Keratinocyte (primary cell): Measurements from ENCODE around the gene APOD.

Experiments
- EZH2 ChIP-seq: IDR thresholded peaks from one replicate; pipeline ENCODE4 v1.6.1; 2012; ENCODE audit warnings: inconsistent platforms, mild to moderate bottlenecking, low read length, moderate library complexity
- TF ChIP-seq, protein P1 (sequence below), 3 experiments: IDR thresholded peaks in 1 of 3; conservative IDR thresholded peaks in 1 of 3; optimal IDR thresholded peaks in 1 of 3; 2 replicates in 2 of 3; 3 replicates in 1 of 3; pipeline versions ENCODE3 to v1.5.1; 2011; ENCODE audit warnings: low read length in 3 of 3, mild to moderate bottlenecking in 3 of 3, moderate library complexity in 2 of 3, control low read depth in 1 of 3, inconsistent platforms in 1 of 3; ENCODE audit not compliant: insufficient read depth in 2 of 3; ENCODE audit errors: extremely low read depth in 1 of 3

- TF ChIP-seq EZH2: no peak
- TF ChIP-seq, protein P1, sequence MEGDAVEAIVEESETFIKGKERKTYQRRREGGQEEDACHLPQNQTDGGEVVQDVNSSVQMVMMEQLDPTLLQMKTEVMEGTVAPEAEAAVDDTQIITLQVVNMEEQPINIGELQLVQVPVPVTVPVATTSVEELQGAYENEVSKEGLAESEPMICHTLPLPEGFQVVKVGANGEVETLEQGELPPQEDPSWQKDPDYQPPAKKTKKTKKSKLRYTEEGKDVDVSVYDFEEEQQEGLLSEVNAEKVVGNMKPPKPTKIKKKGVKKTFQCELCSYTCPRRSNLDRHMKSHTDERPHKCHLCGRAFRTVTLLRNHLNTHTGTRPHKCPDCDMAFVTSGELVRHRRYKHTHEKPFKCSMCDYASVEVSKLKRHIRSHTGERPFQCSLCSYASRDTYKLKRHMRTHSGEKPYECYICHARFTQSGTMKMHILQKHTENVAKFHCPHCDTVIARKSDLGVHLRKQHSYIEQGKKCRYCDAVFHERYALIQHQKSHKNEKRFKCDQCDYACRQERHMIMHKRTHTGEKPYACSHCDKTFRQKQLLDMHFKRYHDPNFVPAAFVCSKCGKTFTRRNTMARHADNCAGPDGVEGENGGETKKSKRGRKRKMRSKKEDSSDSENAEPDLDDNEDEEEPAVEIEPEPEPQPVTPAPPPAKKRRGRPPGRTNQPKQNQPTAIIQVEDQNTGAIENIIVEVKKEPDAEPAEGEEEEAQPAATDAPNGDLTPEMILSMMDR (optimal IDR thresholded peaks at IDR 0.05 in 1 of 3, IDR thresholded peaks at IDR 0.05 in 1 of 3, conservative IDR thresholded peaks at IDR 0.05 in 1 of 3; ENCODE audit: extremely low read depth in 1 of 3, insufficient read depth in 2 of 3, low read length in 3 of 3): no peak
Measured at GRCh38 chr3:195532345-195532744, 51.4 kb downstream of the APOD start.
